ENCODE measurements around the gene EFTUD2.
A peak's percentile ranks its signal among the peaks of the same experiment; 100 is the strongest.
"Not testable (repeated sequence)": the region's sequence is repeated elsewhere in the genome, so short reads cannot be mapped to it uniquely, and the experiment has no call there.

Gene EFTUD2

GRCh38 chr17:44899074-44899782 is at the start of gene EFTUD2:
EFTUD2 (minus strand) TSS chr17:44899445; CDS start chr17:44894521, 4,924 bp downstream.
- DNase-seq (ENCODE audit: low read depth), result peak; percentile 88

- no peak for DNase-seq (ENCODE audit: low read depth)
Measured at GRCh38 chr17:44948315-44948795, 49.1 kb upstream of the EFTUD2 start.

- peak; percentile 76 for DNase-seq (ENCODE audit: low read depth)
Measured at GRCh38 chr17:44947461-44948314, 48.4 kb upstream of the EFTUD2 start, which contains the start of gene KIF18B. KIF18B (minus strand) TSS chr17:44947773; CDS start chr17:44936344, 11,429 bp downstream.

- DNase-seq (ENCODE audit: low read depth), result not testable (repeated sequence)
Measured at GRCh38 chr17:44945652-44946051, 46.4 kb upstream of the EFTUD2 start.

GRCh38 chr17:44942456-44942855 is 43.2 kb upstream of the EFTUD2 start:
- no peak for DNase-seq (ENCODE audit: low read depth)

- DNase-seq (ENCODE audit: low read depth), result no peak
Measured at GRCh38 chr17:44941712-44942331, 42.6 kb upstream of the EFTUD2 start.

GRCh38 chr17:44940768-44941167 is 41.5 kb upstream of the EFTUD2 start:
- DNase-seq (ENCODE audit: low read depth), result no peak

- DNase-seq (ENCODE audit: low read depth), result no peak
Measured at GRCh38 chr17:44940317-44940716, 41.1 kb upstream of the EFTUD2 start.

- DNase-seq (ENCODE audit: low read depth), result no peak
Measured at GRCh38 chr17:44935116-44935515, 35.9 kb upstream of the EFTUD2 start.

- DNase-seq (ENCODE audit: low read depth), result no peak
Measured at GRCh38 chr17:44934745-44935105, 35.5 kb upstream of the EFTUD2 start.

GRCh38 chr17:44933824-44934744 is 34.8 kb upstream of the EFTUD2 start:
- DNase-seq (ENCODE audit: low read depth), result no peak

GRCh38 chr17:44932787-44933097 is 33.5 kb upstream of the EFTUD2 start:
- DNase-seq (ENCODE audit: low read depth), result no peak

GRCh38 chr17:44932096-44932786 is 33.0 kb upstream of the EFTUD2 start:
- DNase-seq (ENCODE audit: low read depth), result no peak

- no peak for DNase-seq (ENCODE audit: low read depth)
Measured at GRCh38 chr17:44931376-44931775, 32.1 kb upstream of the EFTUD2 start.

GRCh38 chr17:44930667-44931066 is 31.4 kb upstream of the EFTUD2 start:
- no peak for DNase-seq (ENCODE audit: low read depth)

GRCh38 chr17:44928950-44929720 is 29.9 kb upstream of the EFTUD2 start:
- DNase-seq (ENCODE audit: low read depth), result no peak

- no peak for DNase-seq (ENCODE audit: low read depth)
Measured at GRCh38 chr17:44928136-44928535, 28.9 kb upstream of the EFTUD2 start.

GRCh38 chr17:44927696-44928095 is 28.5 kb upstream of the EFTUD2 start:
- DNase-seq (ENCODE audit: low read depth), result no peak

GRCh38 chr17:44926821-44927525 is 27.7 kb upstream of the EFTUD2 start:
- DNase-seq (ENCODE audit: low read depth), result no peak
